ENCODE data around the gene CYP2R1.

- TF ChIP-seq CTCF (IDR thresholded peaks at IDR 0.05) (no peak), ZFX (IDR thresholded peaks at IDR 0.05; ENCODE audit: borderline replicate concordance) (no peak)
Measured at GRCh38 chr11:14855890-14856289, 36.1 kb downstream of the CYP2R1 start.
